ENCODE measurements around the gene PPP2R2D. TPM values are rescaled to one million over a fixed set of nuclear protein-coding genes. Genes with fewer than 3 reads are reported as not detected.
A peak's percentile ranks its signal among the peaks of the same experiment; 100 is the strongest.
"Not testable (repeated sequence)": the region's sequence is repeated elsewhere in the genome, so short reads cannot be mapped to it uniquely, and the experiment has no call there.

PPP2R2D gene
- total RNA-seq, 1 donor from 2014 or later, result 34.0 TPM

- peaks cover 37% of the 10 kb centered on the region for H3K27me3 Mint-ChIP-seq (ENCODE audit: low read depth)
- TF ChIP-seq CTCF (IDR thresholded peaks at IDR 0.05; ENCODE audit: unreplicated experiment), result no peak
- no peaks in the 10 kb centered on the region for H3K36me3 Mint-ChIP-seq
- H3K4me3 Mint-ChIP-seq, result no peak overlapping the region
- DNase-seq (ENCODE audit: low spot score in 2 of 2, unreplicated experiment in 2 of 2), result no peak
- peaks cover 2% of the 10 kb centered on the region for H3K4me1 Mint-ChIP-seq
- peaks cover 8% of the 10 kb centered on the region for H3K9me3 Mint-ChIP-seq
- no peak overlapping the region for H3K27ac Mint-ChIP-seq
Observed at GRCh38 chr10:131881104-131881880, 19.5 kb upstream of the PPP2R2D start.

- peaks cover 8% of the 10 kb centered on the region for H3K9me3 Mint-ChIP-seq
Observed at GRCh38 chr10:131882151-131882550, 18.7 kb upstream of the PPP2R2D start.

GRCh38 chr10:131882590-131883451 is 18.0 kb upstream of the PPP2R2D start:
- peaks cover 8% of the 10 kb centered on the region for H3K9me3 Mint-ChIP-seq
- no peak for DNase-seq (ENCODE audit: low spot score in 2 of 2, unreplicated experiment in 2 of 2)

More at GRCh38 chr10:131882151-131882550, 18.7 kb upstream of the PPP2R2D start:
- no peaks in the 10 kb centered on the region for H3K36me3 Mint-ChIP-seq
- no peak overlapping the region for H3K27ac Mint-ChIP-seq
- H3K4me3 Mint-ChIP-seq, result no peak overlapping the region
- TF ChIP-seq CTCF (IDR thresholded peaks at IDR 0.05; ENCODE audit: unreplicated experiment), result no peak
- peaks cover 34% of the 10 kb centered on the region for H3K27me3 Mint-ChIP-seq (ENCODE audit: low read depth)
- peaks cover 2% of the 10 kb centered on the region for H3K4me1 Mint-ChIP-seq
- DNase-seq (ENCODE audit: low spot score in 2 of 2, unreplicated experiment in 2 of 2), result no peak

GRCh38 chr10:131883621-131884393 is 17.0 kb upstream of the PPP2R2D start:
- H3K4me1 Mint-ChIP-seq; DNase-seq (ENCODE audit: low spot score in 2 of 2, unreplicated experiment in 2 of 2); H3K4me3 Mint-ChIP-seq; H3K36me3 Mint-ChIP-seq; H3K9me3 Mint-ChIP-seq; H3K27ac Mint-ChIP-seq: not testable (repeated sequence)
- H3K27me3 Mint-ChIP-seq (ENCODE audit: low read depth), result peaks cover 20% of the 10 kb centered on the region

More at GRCh38 chr10:131882590-131883451, 18.0 kb upstream of the PPP2R2D start:
- no peaks in the 10 kb centered on the region for H3K36me3 Mint-ChIP-seq
- H3K4me3 Mint-ChIP-seq, result no peak overlapping the region
- TF ChIP-seq CTCF (IDR thresholded peaks at IDR 0.05; ENCODE audit: unreplicated experiment), result no peak
- H3K27ac Mint-ChIP-seq, result no peak overlapping the region
- H3K4me1 Mint-ChIP-seq, result peaks cover 2% of the 10 kb centered on the region
- H3K27me3 Mint-ChIP-seq (ENCODE audit: low read depth), result peaks cover 29% of the 10 kb centered on the region

GRCh38 chr10:131885391-131886165 is 15.2 kb upstream of the PPP2R2D start:
- H3K27me3 Mint-ChIP-seq (ENCODE audit: low read depth), result peaks cover 9% of the 10 kb centered on the region
- no peaks in the 10 kb centered on the region for H3K36me3 Mint-ChIP-seq
- no peak overlapping the region for H3K4me3 Mint-ChIP-seq
- peaks cover 5% of the 10 kb centered on the region for H3K9me3 Mint-ChIP-seq
- H3K4me1 Mint-ChIP-seq, result peaks cover 2% of the 10 kb centered on the region
- peak; percentile 92 for TF ChIP-seq CTCF (IDR thresholded peaks at IDR 0.05; ENCODE audit: unreplicated experiment)
- peak; percentile 64 to 88 for DNase-seq (ENCODE audit: low spot score in 2 of 2, unreplicated experiment in 2 of 2)
- no peak overlapping the region for H3K27ac Mint-ChIP-seq
